Neuronal stem cell (in vitro differentiated cells): ENCODE data around the gene SLBP.
"Not testable (repeated sequence)": the region's sequence is repeated elsewhere in the genome, so short reads cannot be mapped to it uniquely, and the experiment has no call there.

Experiments used
- DNase-seq: peaks from one replicate; pipeline ENCODE4 v3.0.0-alpha.2; 2013; ENCODE audit warnings: low spot score
- H2AFZ ChIP-seq: one replicate; pipeline ENCODE4 v1.6.1; 2013; ENCODE audit warnings: mild to moderate bottlenecking, low read length, inconsistent platforms
- H2AK5ac ChIP-seq: 2 replicates; pipeline ENCODE4 v1.6.1; 2013; ENCODE audit warnings: low read depth, mild to moderate bottlenecking, inconsistent platforms, low read length, moderate library complexity, mixed read lengths
- H2BK120ac ChIP-seq: 2 replicates; pipeline ENCODE4 v1.6.1; 2013; ENCODE audit warnings: low read depth, mild to moderate bottlenecking, inconsistent platforms, low read length, moderate library complexity, mixed read lengths
- H2BK12ac ChIP-seq: one replicate; pipeline ENCODE4 v1.6.1; 2013; ENCODE audit warnings: low read length, inconsistent platforms
- H2BK15ac ChIP-seq: 2 replicates; pipeline ENCODE4 v1.6.1; 2013; ENCODE audit warnings: mild to moderate bottlenecking, low read length, inconsistent platforms, mixed read lengths
- H2BK5ac ChIP-seq: one replicate; pipeline ENCODE4 v1.6.1; 2013; ENCODE audit warnings: inconsistent platforms, mild to moderate bottlenecking, low read length, moderate library complexity
- H3K14ac ChIP-seq: one replicate; pipeline ENCODE4 v1.6.1; 2013; ENCODE audit warnings: low read length, inconsistent platforms
- H3K18ac ChIP-seq: 2 replicates; pipeline ENCODE4 v1.6.1; 2013; ENCODE audit warnings: low read length, inconsistent platforms
- H3K23ac ChIP-seq: 2 replicates; pipeline ENCODE4 v1.6.1; 2013; ENCODE audit warnings: low read depth, mild to moderate bottlenecking, mixed read lengths, low read length, inconsistent platforms; ENCODE audit not compliant: poor library complexity
- H3K27ac ChIP-seq: replicated peaks from 3 replicates; pipeline ENCODE4 v1.5.1; 2013; ENCODE audit warnings: low read length, inconsistent platforms
- H3K27me3 ChIP-seq, 3 experiments: 2 replicates each; pipeline ENCODE4 v1.6.1; 2013; ENCODE audit warnings: low read length in 3 of 3, mild to moderate bottlenecking in 2 of 3, inconsistent platforms in 1 of 3, low read depth in 1 of 3, mixed read lengths in 1 of 3, moderate library complexity in 1 of 3; ENCODE audit not compliant: control insufficient read depth in 3 of 3, insufficient read depth in 3 of 3
- H3K36me3 ChIP-seq, 2 donors: replicated peaks in 1 of 2; 2 replicates each; pipeline ENCODE4 v1.6.1; 2013; ENCODE audit warnings: low read length in 2 of 2; ENCODE audit not compliant: control insufficient read depth in 2 of 2, insufficient read depth in 2 of 2
- H3K4ac ChIP-seq: 2 replicates; pipeline ENCODE4 v1.6.1; 2013; ENCODE audit warnings: inconsistent platforms, mild to moderate bottlenecking, low read length, moderate library complexity
- H3K4me1 ChIP-seq, 2 donors: 1 replicate in 1 of 2; 2 replicates in 1 of 2; pipeline ENCODE4 v1.6.1; 2013; ENCODE audit warnings: low read length in 2 of 2, low read depth in 1 of 2; ENCODE audit not compliant: control insufficient read depth in 2 of 2, insufficient read depth in 1 of 2
- H3K4me2 ChIP-seq: one replicate; pipeline ENCODE4 v1.6.1; 2013; ENCODE audit warnings: mild to moderate bottlenecking, low read length, inconsistent platforms; ENCODE audit not compliant: insufficient read depth, poor library complexity, severe bottlenecking
- H3K4me3 ChIP-seq, 2 donors: 2 replicates each; pipeline ENCODE4 v1.5.1; 2013; ENCODE audit warnings: low read length in 2 of 2, mild to moderate bottlenecking in 2 of 2, inconsistent platforms in 1 of 2, moderate library complexity in 1 of 2
- H3K79me1 ChIP-seq: one replicate; pipeline ENCODE4 v1.6.1; 2013; ENCODE audit warnings: low read depth, mild to moderate bottlenecking, inconsistent platforms, low read length, moderate library complexity
- H3K9ac ChIP-seq: one replicate; pipeline ENCODE4 v1.6.1; 2013; ENCODE audit warnings: mild to moderate bottlenecking, low read depth, low read length, inconsistent platforms; ENCODE audit not compliant: poor library complexity
- H3K9me3 ChIP-seq, 2 donors: replicated peaks in 1 of 2; 2 replicates each; pipeline versions ENCODE3 to v1.6.1; 2013; ENCODE audit warnings: low read length in 2 of 2, mild to moderate bottlenecking in 2 of 2, inconsistent platforms in 1 of 2, low read depth in 1 of 2, mixed read lengths in 1 of 2, moderate library complexity in 1 of 2; ENCODE audit not compliant: control insufficient read depth in 2 of 2, insufficient read depth in 1 of 2
- H4K8ac ChIP-seq: one replicate; pipeline ENCODE4 v1.6.1; 2013; ENCODE audit warnings: low read depth, mild to moderate bottlenecking, inconsistent platforms, low read length, moderate library complexity
- H4K91ac ChIP-seq: one replicate; pipeline ENCODE4 v1.6.1; 2013; ENCODE audit warnings: low read length, low read depth, mild to moderate bottlenecking, inconsistent platforms; ENCODE audit not compliant: poor library complexity
- WGBS, 2 donors: extraction: QIAGEN DNeasy Blood & Tissue Kit; methylation state at CpG; one replicate each; pipeline ENCODE4 v1.1.7; 2013; ENCODE audit warnings: missing lambda C conversion rate in 2 of 2, mixed read lengths in 1 of 2; ENCODE audit not compliant: insufficient read length in 2 of 2, insufficient replicate concordance in 1 of 2; ENCODE audit errors: extremely low coverage in 2 of 2; 5-methylcytosine and 5-hydroxymethylcytosine counted together

The SLBP gene

GRCh38 chr4:1675136-1675801 lies 36.9 kb downstream of the SLBP start:
- H2BK5ac ChIP-seq, result no peak overlapping the region
- H2AK5ac ChIP-seq, result peak overlapping the region; percentile 58
- peak overlapping the region; percentile 21 for H2BK15ac ChIP-seq
- H4K91ac ChIP-seq, result no peak overlapping the region
- no peak overlapping the region for H2BK12ac ChIP-seq
- H3K79me1 ChIP-seq, result peaks cover 2% of the 10 kb centered on the region
- no peak overlapping the region for H2BK120ac ChIP-seq
- H3K4me3 ChIP-seq, result peak overlapping the region in 1 of 2 donors; percentile 53
- no peaks in the 10 kb centered on the region for H3K36me3 ChIP-seq
- no peak overlapping the region for H3K27ac ChIP-seq
- H4K8ac ChIP-seq, result no peak overlapping the region
- no peak for DNase-seq
- H3K4me2 ChIP-seq, result no peak overlapping the region
- no peak overlapping the region for H3K4ac ChIP-seq
- H3K4me1 ChIP-seq, result peaks cover 4 to 5% of the 10 kb centered on the region in 2 donors
- H3K9ac ChIP-seq, result peak overlapping the region; percentile 60
- no peaks in the 10 kb centered on the region for H3K9me3 ChIP-seq
- H3K18ac ChIP-seq, result peak overlapping the region; percentile 72
- peak overlapping the region; percentile 56 for H3K14ac ChIP-seq
- H2AFZ ChIP-seq, result peak overlapping the region; percentile 53
- no peak overlapping the region for H3K23ac ChIP-seq
- peaks cover 0 to 24% (median 0%) of the 10 kb centered on the region in 3 experiments for H3K27me3 ChIP-seq
- WGBS, 2 donors, result no CpG with 5 or more reads among the region's 19 CpGs

- no peak overlapping the region for H2BK15ac ChIP-seq
- peak overlapping the region; percentile 58 for H2BK12ac ChIP-seq
- no peaks in the 10 kb centered on the region for H3K36me3 ChIP-seq
- H3K9ac ChIP-seq, result no peak overlapping the region
- no peak overlapping the region for H3K4ac ChIP-seq
- no peak for DNase-seq
- H2BK120ac ChIP-seq, result no peak overlapping the region
- H3K27me3 ChIP-seq, result peaks cover 0 to 24% (median 0%) of the 10 kb centered on the region in 3 experiments
- H4K8ac ChIP-seq, result no peak overlapping the region
- H3K9me3 ChIP-seq, result no peaks in the 10 kb centered on the region
- no peak overlapping the region for H3K27ac ChIP-seq
- no peak overlapping the region for H2BK5ac ChIP-seq
- no peak overlapping the region for H3K23ac ChIP-seq
- peaks cover 2% of the 10 kb centered on the region for H3K79me1 ChIP-seq
- H4K91ac ChIP-seq, result no peak overlapping the region
- peak overlapping the region; percentile 89 for H3K14ac ChIP-seq
- H3K4me3 ChIP-seq, result no peak overlapping the region
- no peak overlapping the region for H2AK5ac ChIP-seq
- no CpG with 5 or more reads among the region's 9 CpGs for WGBS, 2 donors
- no peak overlapping the region for H3K18ac ChIP-seq
- H2AFZ ChIP-seq, result peak overlapping the region; percentile 53
- H3K4me1 ChIP-seq, result peaks cover 4 to 5% of the 10 kb centered on the region in 2 donors
- no peak overlapping the region for H3K4me2 ChIP-seq
Measured at GRCh38 chr4:1674682-1675081, 37.4 kb downstream of the SLBP start.

DNA sequence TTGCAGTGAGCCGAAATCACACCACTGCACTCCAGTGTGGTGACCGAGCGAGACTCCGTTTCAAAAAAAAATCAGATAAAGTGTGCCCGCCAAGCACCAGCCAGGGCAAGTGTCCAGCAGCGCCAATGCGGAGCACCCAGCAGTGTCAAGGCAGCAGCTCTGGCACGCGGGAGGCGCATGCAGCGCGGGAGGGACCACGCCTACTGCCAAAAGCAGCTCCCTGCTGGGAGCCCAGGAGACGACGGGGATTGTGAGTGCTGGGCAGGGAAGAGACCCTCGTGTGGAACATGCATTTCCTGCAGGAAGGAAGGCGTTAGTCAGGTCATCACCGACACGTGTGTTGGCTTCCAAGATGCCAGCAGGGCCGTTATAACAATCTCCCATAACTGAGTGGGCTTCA lies 38.4 kb downstream of the SLBP start:
- Histone ChIP-seq H3K27me3 (peaks cover 0 to 24% (median 0%) of the 10 kb centered on the region in 3 experiments), H2BK5ac (no peak overlapping the region), H2AFZ (no peak overlapping the region), H3K4ac (no peak overlapping the region), H3K4me3 (no peak overlapping the region), H2BK12ac (no peak overlapping the region), H3K9me3 (no peaks in the 10 kb centered on the region), H3K18ac (peak overlapping the region; percentile 57), H4K91ac (no peak overlapping the region), H4K8ac (peak overlapping the region; percentile 30), H3K14ac (peak overlapping the region; percentile 94), H2BK15ac (no peak overlapping the region), H2AK5ac (no peak overlapping the region), H3K4me1 (peaks cover 4 to 5% of the 10 kb centered on the region in 2 donors), H3K36me3 (no peaks in the 10 kb centered on the region), H2BK120ac (no peak overlapping the region), H3K9ac (no peak overlapping the region), H3K23ac (no peak overlapping the region), H3K4me2 (no peak overlapping the region), H3K27ac (no peak overlapping the region), H3K79me1 (peaks cover 2% of the 10 kb centered on the region)
- DNase-seq, result no peak
- no CpG with 5 or more reads among the region's 20 CpGs for WGBS, 2 donors

DNA sequence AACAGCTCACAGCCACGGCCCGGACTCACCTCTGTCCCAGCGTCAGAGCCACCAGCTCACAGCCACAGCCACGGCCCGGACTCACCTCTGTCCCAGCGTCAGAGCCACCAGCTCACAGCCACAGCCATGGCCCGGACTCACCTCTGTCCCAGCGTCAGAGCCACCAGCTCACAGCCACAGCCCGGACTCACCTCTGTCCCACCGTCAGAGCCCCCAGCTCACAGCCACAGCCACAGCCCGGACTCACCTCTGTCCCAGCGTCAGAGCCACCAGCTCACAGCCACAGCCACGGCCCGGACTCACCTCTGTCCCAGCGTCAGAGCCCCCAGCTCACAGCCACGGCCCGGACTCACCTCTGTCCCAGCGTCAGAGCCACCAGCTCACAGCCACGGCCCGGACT lies 41.1 kb downstream of the SLBP start:
- WGBS, 2 donors, result no CpG with 5 or more reads among the region's 20 CpGs
- not testable (repeated sequence) for H3K4me2 ChIP-seq, H3K9ac ChIP-seq, H2AK5ac ChIP-seq, H3K4me3 ChIP-seq, H2AFZ ChIP-seq, H3K4me1 ChIP-seq, H2BK15ac ChIP-seq, H3K79me1 ChIP-seq, H3K27ac ChIP-seq, H3K4ac ChIP-seq, H3K9me3 ChIP-seq, H2BK120ac ChIP-seq, H2BK12ac ChIP-seq, H4K91ac ChIP-seq, H3K36me3 ChIP-seq, DNase-seq, H3K23ac ChIP-seq
- Histone ChIP-seq H3K18ac (peak overlapping the region; percentile 79), H3K27me3 (peaks cover 0 to 12% (median 0%) of the 10 kb centered on the region in 3 experiments), H2BK5ac (peak overlapping the region; percentile 48), H4K8ac (peak overlapping the region; percentile 58), H3K14ac (peak overlapping the region; percentile 6)
